GM10847 (cell line): ENCODE data around the gene TFDP1.

ENCODE experiments used
- POLR2A ChIP-seq: IDR thresholded peaks from 2 replicates; pipeline ENCODE4 v1.6.1; 2011; ENCODE audit not compliant: insufficient read length; ENCODE audit errors: extremely low read depth

The TFDP1 gene

GRCh38 chr13:113628291-113629270, 44.0 kb downstream of the TFDP1 start:
- TF ChIP-seq POLR2A: no peak

- TF ChIP-seq POLR2A: no peak
These were observed 45.3 kb downstream of the TFDP1 start for GRCh38 chr13:113629866-113630265.

- TF ChIP-seq POLR2A: no peak
These were observed 45.7 kb downstream of the TFDP1 start for GRCh38 chr13:113630296-113630695.

DNA sequence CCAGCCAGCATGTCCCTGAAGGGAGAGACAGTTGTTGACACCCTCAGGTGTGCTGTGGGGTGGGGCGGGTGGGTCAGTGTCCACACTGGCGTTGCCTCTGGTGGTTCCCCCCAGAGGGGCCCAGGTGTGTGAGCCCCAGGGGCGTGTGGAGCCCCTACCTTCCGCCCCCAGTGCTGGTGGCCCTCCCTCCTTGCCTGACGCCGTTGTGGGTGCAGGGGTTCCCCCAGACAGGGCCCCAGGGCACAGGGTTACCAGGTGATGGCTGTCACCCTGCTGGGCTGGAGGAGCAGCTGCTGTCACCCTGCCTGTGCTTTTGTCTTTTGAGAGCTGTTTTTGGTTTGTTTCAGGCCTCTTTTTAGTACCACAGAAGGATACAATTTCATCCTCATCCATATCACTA, 46.3 kb downstream of the TFDP1 start:
- no peak for TF ChIP-seq POLR2A

- TF ChIP-seq POLR2A: no peak
These were observed 47.0 kb downstream of the TFDP1 start for GRCh38 chr13:113631341-113632095.

DNA sequence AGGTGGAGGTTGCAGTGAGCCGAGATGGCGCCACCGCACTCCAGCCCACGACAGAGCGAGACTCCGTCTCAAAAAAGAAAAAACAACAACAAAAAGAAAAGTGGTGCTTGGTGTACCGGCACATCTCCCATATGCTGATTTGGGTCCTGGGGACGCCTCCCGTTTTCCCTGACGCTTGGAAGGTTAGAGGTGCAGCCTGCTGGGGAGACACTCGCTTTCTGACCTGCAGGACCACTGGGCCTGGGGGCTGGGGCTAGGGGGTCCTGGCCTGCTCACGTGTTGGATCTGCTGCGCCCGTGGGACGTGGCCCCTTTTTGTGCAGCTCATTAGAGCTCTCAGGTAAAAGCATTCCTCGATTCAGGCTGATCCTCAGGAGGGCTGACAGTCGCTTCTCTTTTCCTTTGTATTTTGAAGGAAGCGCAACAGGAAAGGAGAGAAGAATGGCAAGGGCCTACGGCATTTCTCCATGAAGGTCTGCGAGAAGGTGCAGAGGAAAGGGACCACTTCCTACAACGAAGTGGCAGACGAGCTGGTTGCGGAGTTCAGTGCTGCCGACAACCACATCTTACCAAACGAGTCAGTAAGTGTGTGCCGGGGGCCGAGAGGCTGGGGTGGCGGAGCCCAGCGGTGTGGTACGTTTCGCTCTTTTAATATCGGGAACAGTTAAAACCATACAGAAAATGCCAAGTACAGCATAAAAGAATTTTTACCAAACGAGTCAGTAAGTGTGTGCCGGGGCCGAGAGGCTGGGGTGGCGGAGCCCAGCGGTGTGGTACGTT, 48.3 kb downstream of the TFDP1 start:
- no peak for TF ChIP-seq POLR2A

GRCh38 chr13:113633485-113633873, 48.9 kb downstream of the TFDP1 start:
- TF ChIP-seq POLR2A: no peak

- TF ChIP-seq POLR2A: no peak
These were observed 49.9 kb downstream of the TFDP1 start for GRCh38 chr13:113634279-113635047.

GRCh38 chr13:113635048-113635420, 50.5 kb downstream of the TFDP1 start:
- TF ChIP-seq POLR2A: no peak

DNA sequence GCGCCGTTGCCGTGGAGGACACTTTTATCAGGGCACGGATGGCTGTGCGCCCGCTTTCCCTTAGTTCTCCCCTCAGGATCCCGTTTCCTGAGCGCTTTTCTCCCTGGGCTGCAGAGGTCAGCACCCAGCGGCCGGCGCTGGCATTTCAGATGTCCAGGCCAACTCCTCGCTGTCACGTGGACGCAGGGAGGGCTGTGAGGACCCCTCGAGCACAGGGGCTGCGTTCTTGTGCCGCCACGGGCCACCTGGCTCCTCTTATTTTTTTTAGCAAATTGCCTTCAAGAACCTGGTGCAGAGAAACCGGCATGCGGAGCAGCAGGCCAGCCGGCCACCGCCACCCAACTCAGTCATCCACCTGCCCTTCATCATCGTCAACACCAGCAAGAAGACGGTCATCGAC, 51.2 kb downstream of the TFDP1 start:
- TF ChIP-seq POLR2A: no peak

- no peak for TF ChIP-seq POLR2A
These were observed 51.9 kb downstream of the TFDP1 start for GRCh38 chr13:113636266-113636963.

- no peak for TF ChIP-seq POLR2A
These were observed 53.0 kb downstream of the TFDP1 start for GRCh38 chr13:113637262-113638160.

GRCh38 chr13:113638173-113638746, 53.7 kb downstream of the TFDP1 start:
- TF ChIP-seq POLR2A: no peak
